Measurements from ENCODE around the gene KAT2A. TPM values are rescaled to one million over a fixed set of nuclear protein-coding genes. Genes with fewer than 3 reads are reported as not detected.
"Not testable (repeated sequence)": the region's sequence is repeated elsewhere in the genome, so short reads cannot be mapped to it uniquely, and the experiment has no call there.

The KAT2A gene
- total RNA-seq: 22.6 TPM
- long read RNA-seq, transcript KAT2A-202 (18 exons, 2,990 nt): major isoform, 16 of 69 reads
- long read RNA-seq, partial matches to known transcripts: 40 of 69 reads
- long read RNA-seq, other reads (novel, unspliced or antisense): 9 of 69 reads

DNA sequence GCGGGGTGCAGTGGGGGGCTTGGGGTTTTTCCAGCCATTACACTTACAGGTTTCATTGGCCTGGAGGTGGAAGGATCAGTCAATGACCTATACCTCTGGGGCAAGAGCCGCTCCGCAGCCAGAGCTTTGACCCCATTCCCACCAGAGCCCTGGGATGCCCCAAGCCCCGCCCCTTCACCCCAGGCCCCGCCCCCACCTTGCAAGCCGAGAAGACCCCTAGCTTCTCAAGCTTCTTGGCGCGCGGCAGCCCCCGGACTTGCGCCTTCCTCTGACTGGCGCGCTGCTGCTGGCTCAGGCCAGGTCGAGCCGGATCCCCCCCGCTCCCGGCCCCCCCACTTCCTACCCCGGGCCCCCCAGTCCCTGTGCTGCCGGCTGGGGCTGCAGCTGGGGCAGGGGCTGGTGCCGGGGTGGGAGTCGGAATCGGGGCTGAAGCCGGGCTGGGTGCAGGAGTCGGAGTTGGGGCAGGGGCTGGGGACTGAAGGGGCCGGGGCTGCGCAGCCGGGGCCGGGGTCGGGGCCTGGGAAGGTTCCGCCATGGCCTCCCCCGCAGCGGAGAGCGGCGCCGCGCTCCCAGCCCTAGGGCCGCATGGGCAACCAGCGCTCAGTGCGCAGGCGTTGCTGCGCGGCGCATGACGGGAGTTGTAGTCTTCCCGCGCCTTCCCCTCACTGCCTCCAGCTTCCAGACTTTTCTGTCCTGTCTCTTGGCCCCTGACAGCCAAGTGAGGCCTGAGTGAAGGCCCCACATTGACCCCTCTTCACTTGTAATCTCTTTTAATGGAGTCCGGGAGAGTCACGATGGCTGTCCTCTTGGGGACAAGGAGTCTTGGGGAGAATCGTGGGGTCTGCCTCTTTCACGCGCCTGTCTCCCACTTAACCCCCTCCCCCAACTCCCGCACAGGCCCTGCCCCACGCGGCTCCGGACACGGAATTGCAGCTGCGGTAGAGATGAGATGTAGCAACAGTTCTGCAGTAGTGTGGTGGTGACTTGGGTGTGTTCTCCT is at the start of gene KAT2A:
KAT2A (minus strand) TSS at position 598 of the 1,000 bp plus-strand sequence; CDS start at position 535, 63 bp downstream.
- intact Hi-C loops (cut with DNase I): no loop called here
- ATAC-seq (ENCODE audit: poor library complexity) (peak; percentile 93), DNase-seq (peak; percentile 91)

GRCh38 chr17:42169351-42169750 is 48.2 kb upstream of the KAT2A start:
- DNase-seq (no peak), ATAC-seq (ENCODE audit: poor library complexity) (no peak)
- intact Hi-C loops (cut with DNase I): no loop called here

- no peak for DNase-seq
- intact Hi-C loops (cut with DNase I): no loop called here
- ATAC-seq (ENCODE audit: poor library complexity): no peak
Measured at GRCh38 chr17:42167807-42168206, 46.6 kb upstream of the KAT2A start.

DNA sequence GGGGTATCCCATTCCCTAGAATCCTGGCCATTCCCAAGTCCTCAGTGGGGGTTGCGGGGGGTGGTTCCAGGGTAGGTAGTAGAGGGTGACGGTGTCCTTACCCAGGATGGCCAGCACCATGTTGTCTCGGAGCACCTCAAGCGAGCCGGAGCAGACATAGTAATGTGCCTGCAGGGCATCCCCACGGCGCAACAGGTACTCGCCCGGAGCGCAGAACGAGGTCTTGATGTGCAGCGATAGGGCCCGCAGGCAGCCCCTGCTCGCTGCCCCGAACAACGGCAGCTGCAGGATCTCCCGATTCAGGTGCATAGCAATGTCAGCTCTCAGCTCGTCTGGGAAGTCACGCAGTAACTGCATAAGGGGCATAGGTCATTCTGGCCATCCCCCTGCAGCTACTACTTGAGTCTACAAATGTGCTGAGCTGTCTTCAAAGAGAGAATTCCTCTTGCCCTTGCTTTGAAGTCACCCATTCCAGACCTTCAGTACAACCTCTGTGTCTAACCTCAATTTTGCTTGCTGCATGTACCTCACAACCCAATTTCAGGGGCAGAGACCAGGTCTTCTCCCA is 45.1 kb upstream of the KAT2A start:
- ATAC-seq (ENCODE audit: poor library complexity) (no peak), DNase-seq (no peak)
- intact Hi-C loops (cut with DNase I): no loop called here

- intact Hi-C loops (cut with DNase I): no loop called here
- DNase-seq (no peak), ATAC-seq (ENCODE audit: poor library complexity) (no peak)
Measured at GRCh38 chr17:42165751-42166150, 44.6 kb upstream of the KAT2A start.

DNA sequence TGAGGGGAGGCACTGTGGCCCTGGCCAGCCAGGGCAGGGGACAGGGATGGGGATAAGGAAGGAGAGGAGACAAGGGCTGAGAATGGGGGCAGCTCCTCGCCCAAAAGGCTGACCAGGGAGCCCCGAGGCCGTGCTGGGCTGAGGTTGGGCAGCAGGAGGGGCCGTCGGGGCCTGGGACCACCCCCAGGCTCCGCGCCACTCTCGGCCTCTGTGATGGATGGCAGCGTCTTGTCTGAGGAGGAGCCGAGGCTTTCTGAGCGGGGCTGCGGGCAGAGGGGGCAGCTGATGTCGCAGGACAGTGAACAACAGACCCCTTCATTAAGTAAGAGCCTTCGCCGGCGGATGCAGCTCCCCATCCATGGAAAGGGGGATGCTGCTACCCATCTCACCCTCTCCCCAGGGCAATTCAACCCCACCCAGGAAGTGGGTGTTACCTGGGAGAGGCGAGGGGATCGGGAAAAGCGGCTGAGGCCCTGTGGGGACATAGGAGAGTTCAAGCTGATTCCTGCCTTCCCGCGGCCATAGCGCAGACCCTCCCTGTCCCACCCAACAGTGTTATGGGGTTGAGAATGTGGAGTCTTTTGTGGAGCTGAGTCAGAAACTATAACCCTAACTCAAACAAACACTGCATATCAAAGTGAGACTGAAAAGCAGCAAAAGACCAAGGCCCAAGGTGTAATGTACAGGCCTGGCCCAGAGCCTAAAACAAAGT is 42.7 kb upstream of the KAT2A start:
- ATAC-seq (ENCODE audit: poor library complexity): no peak
- DNase-seq: no peak
- intact Hi-C loops (cut with DNase I): no loop called here

DNA sequence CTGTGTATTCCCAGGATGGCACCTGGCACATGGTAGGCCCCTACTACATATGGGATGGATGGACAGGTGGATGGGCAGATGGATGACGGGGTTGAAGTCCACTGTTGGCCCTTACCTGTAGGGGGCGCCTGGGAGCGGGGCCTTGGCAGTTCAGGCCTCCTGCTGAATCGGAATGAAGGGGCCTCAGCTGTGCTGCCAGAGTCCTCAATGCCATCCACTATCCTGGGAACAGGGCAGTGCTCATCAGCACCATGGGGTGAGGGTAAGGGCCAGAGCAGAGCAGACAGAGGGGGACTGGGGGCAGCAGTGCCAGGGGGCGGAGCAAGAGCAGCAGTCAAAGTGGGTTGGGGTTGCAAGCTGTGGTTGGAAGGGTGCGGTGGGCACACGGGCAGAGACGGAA is 41.9 kb upstream of the KAT2A start:
- intact Hi-C loops (cut with DNase I): no loop called here
- ATAC-seq (ENCODE audit: poor library complexity): no peak
- DNase-seq: no peak

DNA sequence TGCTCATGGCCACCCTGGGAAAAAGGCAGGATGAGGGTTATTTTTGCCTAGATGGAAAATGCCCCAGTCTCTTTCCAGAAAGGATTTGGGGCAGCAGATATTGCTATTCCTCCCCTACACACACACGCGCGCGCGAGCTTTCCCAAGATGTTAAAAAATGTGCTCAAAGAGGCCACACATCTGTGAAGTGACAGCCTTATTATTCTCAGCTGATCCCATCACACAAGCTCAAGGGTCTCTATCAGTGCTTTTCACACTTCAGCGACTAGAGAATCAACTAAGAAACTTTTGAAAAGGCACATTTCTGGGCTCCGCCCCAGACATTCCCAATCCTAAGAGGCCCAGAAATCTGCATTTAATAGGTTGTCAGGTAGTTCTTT is 39.4 kb upstream of the KAT2A start:
- ATAC-seq (ENCODE audit: poor library complexity) (no peak), DNase-seq (no peak)
- intact Hi-C loops (cut with DNase I): no loop called here

DNA sequence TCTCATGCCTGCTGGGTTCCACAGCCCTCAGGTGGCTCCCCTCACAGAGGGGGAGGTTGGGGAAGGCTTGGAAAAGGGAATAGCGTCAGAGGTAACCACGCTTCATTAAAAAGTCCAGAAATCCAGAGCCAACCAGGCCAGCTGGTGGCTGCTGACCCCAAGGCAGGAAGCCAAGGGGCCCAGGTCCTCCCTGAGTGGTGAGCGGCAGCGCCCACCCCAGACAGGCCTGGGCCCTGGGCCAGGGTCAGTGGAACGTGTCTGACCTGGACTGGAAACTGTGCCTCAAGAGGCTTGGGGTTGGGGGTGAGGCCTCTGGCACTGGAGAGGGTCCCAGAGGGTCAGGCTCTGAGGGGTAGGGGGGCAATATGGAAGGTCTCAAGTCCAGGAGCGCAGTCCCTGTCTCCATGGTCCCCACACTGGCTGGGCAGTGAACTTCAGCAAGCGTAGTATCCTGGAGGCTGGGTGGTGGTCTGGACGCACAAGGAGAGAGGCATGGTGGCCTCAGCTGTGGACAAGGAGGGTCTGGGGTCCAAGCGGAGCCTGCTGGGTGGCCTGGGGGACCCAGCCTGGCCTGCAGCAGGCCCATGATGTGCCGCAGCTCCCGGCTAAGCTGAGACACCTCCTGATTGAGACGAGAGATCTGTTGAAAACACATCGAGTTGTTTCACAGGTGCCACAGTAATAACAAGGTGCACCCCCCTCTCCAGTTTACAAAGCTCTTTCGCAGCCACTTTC is 38.8 kb upstream of the KAT2A start:
- ATAC-seq (ENCODE audit: poor library complexity) (no peak), DNase-seq (no peak)
- intact Hi-C loops (cut with DNase I): no loop called here

- DNase-seq (no peak), ATAC-seq (ENCODE audit: poor library complexity) (no peak)
- intact Hi-C loops (cut with DNase I): no loop called here
Measured at GRCh38 chr17:42155614-42156045, 34.5 kb upstream of the KAT2A start.

DNA sequence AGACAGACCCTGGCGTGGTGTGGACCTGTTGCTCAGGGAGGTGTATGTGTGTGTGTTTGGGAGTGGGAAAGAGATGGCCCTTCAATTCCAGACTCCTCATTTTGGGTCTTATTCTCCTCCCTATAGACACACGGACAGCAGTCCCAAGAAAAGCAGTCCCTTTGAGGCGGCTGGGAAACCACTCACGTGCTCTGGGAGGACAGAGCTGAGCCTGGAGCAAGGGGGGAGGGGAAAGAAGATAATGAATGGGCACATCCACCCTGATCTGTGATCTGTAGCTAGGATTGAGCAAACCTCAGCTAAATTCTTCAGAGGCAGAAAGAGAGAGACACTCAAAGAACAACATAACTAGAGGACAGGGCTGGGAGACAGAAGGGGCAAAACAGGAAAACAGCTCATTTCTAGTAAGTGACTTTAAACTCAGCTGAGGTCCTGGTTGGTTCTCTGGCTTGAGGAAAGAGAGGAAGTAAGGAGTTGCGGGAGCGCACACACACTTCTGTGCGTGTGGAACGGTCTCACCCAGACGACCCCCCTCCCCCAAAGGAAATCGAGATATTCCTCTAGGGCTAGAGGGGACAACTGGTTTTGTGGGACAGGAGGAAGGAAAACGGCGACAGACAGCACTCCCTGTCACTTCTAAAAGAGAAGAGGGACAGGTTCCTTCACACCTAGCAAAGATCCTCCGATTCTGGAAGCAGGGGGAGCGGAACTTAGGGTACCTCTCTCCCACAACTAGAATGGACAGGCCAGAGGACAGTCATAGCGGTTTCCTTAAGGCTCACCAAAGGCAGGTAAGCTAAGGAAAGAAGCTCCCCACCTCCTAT is 33.0 kb upstream of the KAT2A start:
- no peak for ATAC-seq (ENCODE audit: poor library complexity)
- intact Hi-C loops (cut with DNase I): no loop called here
- no peak for DNase-seq

DNA sequence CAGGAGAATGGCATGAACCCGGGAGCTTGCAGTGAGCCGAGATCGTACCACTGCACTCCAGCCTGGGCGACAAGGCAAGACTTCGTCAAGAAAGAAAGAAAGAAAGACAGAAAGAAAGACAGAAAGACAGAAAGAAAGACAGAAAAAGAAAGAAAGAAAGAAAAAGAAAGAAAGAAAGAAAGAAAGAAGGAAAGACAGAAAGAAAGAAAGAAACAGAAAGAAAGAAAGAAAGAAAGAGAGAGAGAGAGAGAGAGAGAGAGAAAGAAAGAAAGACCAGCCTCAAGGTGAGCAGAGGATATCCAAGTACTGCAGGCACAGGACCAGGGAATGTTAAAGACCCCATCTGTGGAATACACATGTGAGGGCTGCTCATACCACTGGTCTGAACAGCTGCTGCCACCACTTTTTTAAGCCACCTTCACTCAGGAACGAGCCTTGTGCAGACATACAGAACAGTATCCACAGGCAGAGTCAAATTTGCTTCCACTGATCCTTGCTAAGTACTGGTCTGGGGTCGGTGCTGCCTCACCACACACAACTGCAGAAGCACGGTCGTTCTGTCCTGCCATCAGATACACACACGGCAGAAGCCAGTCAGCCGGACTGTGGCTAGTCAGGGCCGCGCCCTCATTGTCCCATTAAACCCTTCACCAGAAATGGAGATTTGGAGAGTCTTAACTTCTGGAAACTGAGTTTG is 25.9 kb upstream of the KAT2A start:
- intact Hi-C loops (cut with DNase I): no loop called here
- no peak for ATAC-seq (ENCODE audit: poor library complexity)

DNA sequence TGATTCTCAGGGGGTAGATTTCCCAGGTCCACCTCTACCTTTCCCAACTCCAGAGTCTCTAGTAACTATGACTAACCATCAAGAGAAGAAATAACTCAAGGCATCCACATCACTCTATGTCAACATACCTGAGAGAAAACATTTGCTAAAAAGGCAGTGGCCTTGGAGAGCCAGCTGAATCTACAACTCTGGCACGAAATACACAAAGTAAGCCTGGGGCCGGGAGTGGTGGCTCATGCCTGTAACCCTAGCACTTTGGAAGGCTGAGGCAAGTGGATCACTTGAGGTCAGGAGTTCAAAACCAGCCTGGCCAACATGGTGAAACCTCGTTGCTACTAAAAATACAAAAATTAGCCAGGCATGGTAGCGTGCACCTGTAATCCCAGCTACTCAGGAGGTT is 22.0 kb upstream of the KAT2A start:
- DNase-seq; intact Hi-C loops (cut with DNase I); ATAC-seq (ENCODE audit: poor library complexity): not testable (repeated sequence)

More for the DNA sequence above, 25.9 kb upstream of the KAT2A start:
- DNase-seq: no peak

GRCh38 chr17:42142371-42142896 is 21.3 kb upstream of the KAT2A start:
- intact Hi-C loops (cut with DNase I): no loop called here
- DNase-seq (no peak), ATAC-seq (ENCODE audit: poor library complexity) (peak; percentile 69)

GRCh38 chr17:42141382-42141781 is 20.2 kb upstream of the KAT2A start:
- ATAC-seq (ENCODE audit: poor library complexity) (no peak), DNase-seq (no peak)
- intact Hi-C loops (cut with DNase I): no loop called here

GRCh38 chr17:42140690-42141089 is 19.5 kb upstream of the KAT2A start:
- DNase-seq; intact Hi-C loops (cut with DNase I); ATAC-seq (ENCODE audit: poor library complexity): not testable (repeated sequence)
